PC-3 (cell line): ENCODE data around the gene GNPDA2.

ENCODE experiments used
- CTCF ChIP-seq: fragments of 300-600 bp; sonication (generic); conservative IDR thresholded peaks from 2 replicates; pipeline ENCODE4 v1.5.1; 2017; ENCODE audit warnings: antibody characterized with exemption, low read depth, mild to moderate bottlenecking, low read length
- EZH2 ChIP-seq: fragments of 300-600 bp; sonication (generic); IDR thresholded peaks from one replicate; pipeline ENCODE4 v1.6.1; 2017; ENCODE audit warnings: antibody characterized with exemption, mild to moderate bottlenecking, low read length; ENCODE audit not compliant: unreplicated experiment
- EZH2phosphoT487 ChIP-seq: fragments of 300-600 bp; sonication (generic); IDR thresholded peaks from 2 replicates; pipeline ENCODE4 v1.6.1; 2018; ENCODE audit warnings: mild to moderate bottlenecking, antibody characterized with exemption, low read length, borderline replicate concordance

GRCh38 chr4:44668526-44668925 lies 57.8 kb downstream of the GNPDA2 start:
- TF ChIP-seq CTCF (no peak), EZH2phosphoT487 (no peak), EZH2 (no peak)
